HG03354 (cell line): ENCODE data around the gene CYFIP1.

Source experiments
- ATAC-seq: cut with Tn5 transposase; IDR thresholded peaks from one replicate; pipeline ENCODE4 v1.9.1; 2021; ENCODE audit warnings: mild to moderate bottlenecking; ENCODE audit not compliant: unreplicated experiment, poor library complexity, severe bottlenecking

CYFIP1 gene

GRCh38 chr15:22895465-22896190, 84.5 kb downstream of the CYFIP1 start:
- ATAC-seq: peak; percentile 77

- no peak for ATAC-seq
Observed at GRCh38 chr15:22893881-22894280, 86.3 kb downstream of the CYFIP1 start.

- no peak for ATAC-seq
Observed at GRCh38 chr15:22893081-22893480, 87.1 kb downstream of the CYFIP1 start.

- ATAC-seq: no peak
Observed at GRCh38 chr15:22892333-22892732, 87.8 kb downstream of the CYFIP1 start.

GRCh38 chr15:22891426-22892210, 88.5 kb downstream of the CYFIP1 start:
- ATAC-seq: no peak

GRCh38 chr15:22890296-22890695, 89.9 kb downstream of the CYFIP1 start:
- no peak for ATAC-seq

GRCh38 chr15:22889146-22889818, 90.9 kb downstream of the CYFIP1 start:
- no peak for ATAC-seq

GRCh38 chr15:22888120-22888859, 91.9 kb downstream of the CYFIP1 start:
- no peak for ATAC-seq

- no peak for ATAC-seq
Observed at GRCh38 chr15:22887157-22887951, 92.8 kb downstream of the CYFIP1 start.

GRCh38 chr15:22885120-22885519, 95.0 kb downstream of the CYFIP1 start:
- ATAC-seq: no peak

- no peak for ATAC-seq
Observed at GRCh38 chr15:22884344-22884743, 95.8 kb downstream of the CYFIP1 start.

- no peak for ATAC-seq
Observed at GRCh38 chr15:22883196-22883595, 97.0 kb downstream of the CYFIP1 start.

GRCh38 chr15:22881739-22882440, 98.3 kb downstream of the CYFIP1 start:
- ATAC-seq: no peak

GRCh38 chr15:22880981-22881738, 99.0 kb downstream of the CYFIP1 start:
- ATAC-seq: no peak

GRCh38 chr15:22880068-22880980, 99.8 kb downstream of the CYFIP1 start:
- ATAC-seq: no peak

GRCh38 chr15:22878103-22878502, 102.1 kb downstream of the CYFIP1 start:
- ATAC-seq: no peak

- no peak for ATAC-seq
Observed at GRCh38 chr15:22877607-22878006, 102.6 kb downstream of the CYFIP1 start.
